ENCODE data around the gene OTOGL.

The OTOGL gene

GRCh38 chr12:80282761-80283160 is 183.4 kb downstream of the OTOGL start:
- Histone ChIP-seq H3K9ac (ENCODE audit: low read depth, low read length, poor library complexity, severe bottlenecking) (no peak overlapping the region), H4K20me1 (ENCODE audit: insufficient read depth, low read length, poor library complexity, severe bottlenecking) (no peaks in the 10 kb centered on the region), H3K79me2 (ENCODE audit: insufficient read depth, low read length) (no peaks in the 10 kb centered on the region), H3K9me2 (replicated peaks; ENCODE audit: low read depth, low read length) (no peaks in the 10 kb centered on the region), H3K36me3 (ENCODE audit: insufficient read depth, low read length) (no peaks in the 10 kb centered on the region), H3K9me3 (ENCODE audit: insufficient read depth, low read depth, low read length) (no peaks in the 10 kb centered on the region), H3K4me2 (ENCODE audit: low read depth, low read length, poor library complexity, severe bottlenecking) (no peak overlapping the region), H3K4me1 (ENCODE audit: insufficient read depth, low read length, poor library complexity, severe bottlenecking) (no peaks in the 10 kb centered on the region), H3F3A (ENCODE audit: low read depth) (no peaks in the 10 kb centered on the region), H2AFZ (ENCODE audit: low read length) (no peak overlapping the region), H3K27me3 (ENCODE audit: insufficient read depth, low read length, poor library complexity, severe bottlenecking) (no peaks in the 10 kb centered on the region), H3K4me3 (ENCODE audit: low read length, poor library complexity, severe bottlenecking) (no peak overlapping the region)
- TF ChIP-seq CTCF (conservative IDR thresholded peaks at IDR 0.05; ENCODE audit: low read length) (no peak), EZH2phosphoT487 (IDR thresholded peaks at IDR 0.05; ENCODE audit: borderline replicate concordance) (no peak)

GRCh38 chr12:80291108-80291754 is 191.9 kb downstream of the OTOGL start:
- Histone ChIP-seq H3K9me2 (replicated peaks; ENCODE audit: low read depth, low read length) (no peaks in the 10 kb centered on the region), H3K4me2 (ENCODE audit: low read depth, low read length, poor library complexity, severe bottlenecking) (no peak overlapping the region), H3K27me3 (ENCODE audit: insufficient read depth, low read length, poor library complexity, severe bottlenecking) (no peaks in the 10 kb centered on the region), H3K4me1 (ENCODE audit: insufficient read depth, low read length, poor library complexity, severe bottlenecking) (no peaks in the 10 kb centered on the region), H3K4me3 (ENCODE audit: low read length, poor library complexity, severe bottlenecking) (no peak overlapping the region), H3K36me3 (ENCODE audit: insufficient read depth, low read length) (no peaks in the 10 kb centered on the region), H3K9ac (ENCODE audit: low read depth, low read length, poor library complexity, severe bottlenecking) (no peak overlapping the region), H3K9me3 (ENCODE audit: insufficient read depth, low read depth, low read length) (no peaks in the 10 kb centered on the region), H4K20me1 (ENCODE audit: insufficient read depth, low read length, poor library complexity, severe bottlenecking) (no peaks in the 10 kb centered on the region), H2AFZ (ENCODE audit: low read length) (no peak overlapping the region), H3K79me2 (ENCODE audit: insufficient read depth, low read length) (no peaks in the 10 kb centered on the region), H3F3A (ENCODE audit: low read depth) (no peaks in the 10 kb centered on the region)
- TF ChIP-seq CTCF (conservative IDR thresholded peaks at IDR 0.05; ENCODE audit: low read length) (no peak), EZH2phosphoT487 (IDR thresholded peaks at IDR 0.05; ENCODE audit: borderline replicate concordance) (no peak)

- Histone ChIP-seq H2AFZ (ENCODE audit: low read length) (no peak overlapping the region), H3F3A (ENCODE audit: low read depth) (no peaks in the 10 kb centered on the region), H3K4me1 (ENCODE audit: insufficient read depth, low read length, poor library complexity, severe bottlenecking) (no peaks in the 10 kb centered on the region), H4K20me1 (ENCODE audit: insufficient read depth, low read length, poor library complexity, severe bottlenecking) (no peaks in the 10 kb centered on the region), H3K9ac (ENCODE audit: low read depth, low read length, poor library complexity, severe bottlenecking) (no peak overlapping the region), H3K4me2 (ENCODE audit: low read depth, low read length, poor library complexity, severe bottlenecking) (no peak overlapping the region), H3K9me2 (replicated peaks; ENCODE audit: low read depth, low read length) (no peaks in the 10 kb centered on the region), H3K9me3 (ENCODE audit: insufficient read depth, low read depth, low read length) (no peaks in the 10 kb centered on the region), H3K79me2 (ENCODE audit: insufficient read depth, low read length) (no peaks in the 10 kb centered on the region), H3K27me3 (ENCODE audit: insufficient read depth, low read length, poor library complexity, severe bottlenecking) (no peaks in the 10 kb centered on the region), H3K4me3 (ENCODE audit: low read length, poor library complexity, severe bottlenecking) (no peak overlapping the region), H3K36me3 (ENCODE audit: insufficient read depth, low read length) (no peaks in the 10 kb centered on the region)
- TF ChIP-seq CTCF (conservative IDR thresholded peaks at IDR 0.05; ENCODE audit: low read length) (no peak), EZH2phosphoT487 (IDR thresholded peaks at IDR 0.05; ENCODE audit: borderline replicate concordance) (no peak)
These were observed 194.0 kb downstream of the OTOGL start for GRCh38 chr12:80293347-80293746.
